ENCODE results near the gene KIF19. TPM values are rescaled to one million over a fixed set of nuclear protein-coding genes. Genes with fewer than 3 reads are reported as not detected.

The KIF19 gene
- polyA plus RNA-seq, 1 donor (not counting 4 experiments of a cell fraction or from before 2014, with no cell fraction given) = not detected

DNA sequence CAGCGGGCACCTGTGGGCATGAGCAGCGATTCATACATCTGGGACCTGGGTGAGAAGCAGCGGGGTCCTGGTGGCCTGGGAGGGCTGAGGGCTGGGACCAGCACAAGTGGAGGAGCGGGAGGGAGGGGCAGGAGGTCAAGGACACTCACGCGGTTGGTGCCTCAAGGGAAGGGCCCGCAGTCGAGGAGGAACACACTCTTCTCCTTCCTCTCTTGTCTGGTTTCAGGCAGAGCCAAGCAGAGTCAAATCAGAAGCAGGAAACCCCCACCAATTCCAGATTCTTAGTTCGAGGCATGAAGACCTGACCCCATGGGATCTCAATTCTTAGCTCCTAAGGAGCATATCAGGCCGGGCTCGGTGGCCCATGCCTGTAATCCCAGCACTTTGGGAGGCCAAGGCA lies 36.3 kb upstream of the KIF19 start:
- DNase-seq (ENCODE audit: low read depth, low spot score) (no peak), FAIRE-seq (no peak)
- TF ChIP-seq, protein P1, sequence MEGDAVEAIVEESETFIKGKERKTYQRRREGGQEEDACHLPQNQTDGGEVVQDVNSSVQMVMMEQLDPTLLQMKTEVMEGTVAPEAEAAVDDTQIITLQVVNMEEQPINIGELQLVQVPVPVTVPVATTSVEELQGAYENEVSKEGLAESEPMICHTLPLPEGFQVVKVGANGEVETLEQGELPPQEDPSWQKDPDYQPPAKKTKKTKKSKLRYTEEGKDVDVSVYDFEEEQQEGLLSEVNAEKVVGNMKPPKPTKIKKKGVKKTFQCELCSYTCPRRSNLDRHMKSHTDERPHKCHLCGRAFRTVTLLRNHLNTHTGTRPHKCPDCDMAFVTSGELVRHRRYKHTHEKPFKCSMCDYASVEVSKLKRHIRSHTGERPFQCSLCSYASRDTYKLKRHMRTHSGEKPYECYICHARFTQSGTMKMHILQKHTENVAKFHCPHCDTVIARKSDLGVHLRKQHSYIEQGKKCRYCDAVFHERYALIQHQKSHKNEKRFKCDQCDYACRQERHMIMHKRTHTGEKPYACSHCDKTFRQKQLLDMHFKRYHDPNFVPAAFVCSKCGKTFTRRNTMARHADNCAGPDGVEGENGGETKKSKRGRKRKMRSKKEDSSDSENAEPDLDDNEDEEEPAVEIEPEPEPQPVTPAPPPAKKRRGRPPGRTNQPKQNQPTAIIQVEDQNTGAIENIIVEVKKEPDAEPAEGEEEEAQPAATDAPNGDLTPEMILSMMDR (optimal IDR thresholded peaks at IDR 0.05 in 1 of 3, IDR thresholded peaks at IDR 0.05 in 1 of 3, conservative IDR thresholded peaks at IDR 0.05 in 1 of 3; ENCODE audit: extremely low read depth in 1 of 3, insufficient read depth in 2 of 3, low read length in 3 of 3) = no peak
- TF ChIP-seq EZH2 (IDR thresholded peaks at IDR 0.05; ENCODE audit: low read length) = no peak
- H3K27me3 ChIP-seq (ENCODE audit: control insufficient read depth, extremely low read depth, insufficient read depth, low read length) = no peaks in the 10 kb centered on the region
- dilution Hi-C loops (cut with MboI; ENCODE audit: extremely low pct_ligation_motif_present, low sequenced_read_pairs) = no loop called here
- no peak overlapping the region for H3K4me2 ChIP-seq (ENCODE audit: control insufficient read depth, extremely low read depth, insufficient read depth, low read depth, low read length)
- peaks cover 13% of the 10 kb centered on the region for H3K4me1 ChIP-seq (ENCODE audit: control insufficient read depth, extremely low read depth, insufficient read depth, low read length)
- no peak overlapping the region for H3K4me3 ChIP-seq (ENCODE audit: control insufficient read depth in 2 of 3, extremely low read depth in 1 of 3, insufficient read depth in 2 of 3, low read depth in 1 of 3, low read length in 3 of 3)
- H3K79me2 ChIP-seq (ENCODE audit: control insufficient read depth, insufficient read depth, low read length) = no peaks in the 10 kb centered on the region
- no peaks in the 10 kb centered on the region for H3K9me1 ChIP-seq (ENCODE audit: control insufficient read depth, extremely low read depth, insufficient read depth, low read length)
- H3K36me3 ChIP-seq (ENCODE audit: control insufficient read depth in 2 of 2, extremely low read depth in 1 of 2, insufficient read depth in 2 of 2, low read length in 2 of 2) = no peaks in the 10 kb centered on the region
- no peak overlapping the region for H2AFZ ChIP-seq (ENCODE audit: control insufficient read depth, low read length)
- H3K9ac ChIP-seq (ENCODE audit: control insufficient read depth, extremely low read depth, insufficient read depth, low read length) = no peak overlapping the region
- H3K27ac ChIP-seq (ENCODE audit: control insufficient read depth, insufficient read depth, low read length) = no peak overlapping the region
- no peaks in the 10 kb centered on the region for H4K20me1 ChIP-seq (ENCODE audit: control insufficient read depth, extremely low read depth, insufficient read depth, low read length)
- no peaks in the 10 kb centered on the region for H3K9me3 ChIP-seq (ENCODE audit: control insufficient read depth, low read depth, low read length)

DNA sequence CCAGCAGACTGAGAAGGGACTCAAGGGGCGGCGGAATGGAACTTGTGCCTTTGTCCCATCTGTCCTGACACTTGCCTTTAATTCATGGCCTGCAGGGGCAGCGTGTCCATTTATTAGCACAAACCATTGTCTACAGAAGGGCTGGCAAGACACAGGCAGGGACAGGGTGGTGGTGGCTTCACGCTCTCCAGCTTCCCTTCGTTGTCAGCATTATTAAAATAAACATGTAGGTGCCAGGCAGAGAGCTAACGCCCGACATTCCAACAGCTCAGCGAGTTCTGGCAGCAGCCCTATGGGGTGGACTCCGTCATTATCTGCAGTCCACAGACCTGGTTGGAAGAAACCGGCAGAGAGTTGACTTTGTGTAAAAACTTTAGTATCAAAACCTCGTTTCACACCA lies 35.7 kb upstream of the KIF19 start:
- Histone ChIP-seq H3K36me3 (ENCODE audit: control insufficient read depth in 2 of 2, extremely low read depth in 1 of 2, insufficient read depth in 2 of 2, low read length in 2 of 2) (no peaks in the 10 kb centered on the region), H4K20me1 (ENCODE audit: control insufficient read depth, extremely low read depth, insufficient read depth, low read length) (no peaks in the 10 kb centered on the region), H3K9ac (ENCODE audit: control insufficient read depth, extremely low read depth, insufficient read depth, low read length) (no peak overlapping the region), H3K9me3 (ENCODE audit: control insufficient read depth, low read depth, low read length) (no peaks in the 10 kb centered on the region), H3K27ac (ENCODE audit: control insufficient read depth, insufficient read depth, low read length) (no peak overlapping the region), H3K79me2 (ENCODE audit: control insufficient read depth, insufficient read depth, low read length) (no peaks in the 10 kb centered on the region), H3K4me1 (ENCODE audit: control insufficient read depth, extremely low read depth, insufficient read depth, low read length) (peaks cover 13% of the 10 kb centered on the region), H3K27me3 (ENCODE audit: control insufficient read depth, extremely low read depth, insufficient read depth, low read length) (no peaks in the 10 kb centered on the region), H3K4me3 (ENCODE audit: control insufficient read depth in 2 of 3, extremely low read depth in 1 of 3, insufficient read depth in 2 of 3, low read depth in 1 of 3, low read length in 3 of 3) (no peak overlapping the region), H2AFZ (ENCODE audit: control insufficient read depth, low read length) (peak overlapping the region; percentile 14), H3K4me2 (ENCODE audit: control insufficient read depth, extremely low read depth, insufficient read depth, low read depth, low read length) (peak overlapping the region; percentile 39), H3K9me1 (ENCODE audit: control insufficient read depth, extremely low read depth, insufficient read depth, low read length) (no peaks in the 10 kb centered on the region)
- no peak for DNase-seq (ENCODE audit: low read depth, low spot score)
- dilution Hi-C loops (cut with MboI; ENCODE audit: extremely low pct_ligation_motif_present, low sequenced_read_pairs) = no loop called here
- no peak for TF ChIP-seq EZH2 (IDR thresholded peaks at IDR 0.05; ENCODE audit: low read length)
- TF ChIP-seq, protein P1 (optimal IDR thresholded peaks at IDR 0.05 in 1 of 3, IDR thresholded peaks at IDR 0.05 in 1 of 3, conservative IDR thresholded peaks at IDR 0.05 in 1 of 3; ENCODE audit: extremely low read depth in 1 of 3, insufficient read depth in 2 of 3, low read length in 3 of 3) = no peak
- no peak for FAIRE-seq
